GM18868 (cell line): ENCODE data around the gene STXBP5.

Source experiments
- ATAC-seq: cut with Tn5 transposase; IDR thresholded peaks from one replicate; pipeline ENCODE4 v1.9.1; 2021; ENCODE audit warnings: mild to moderate bottlenecking, moderate library complexity; ENCODE audit not compliant: unreplicated experiment

The STXBP5 gene

GRCh38 chr6:147207837-147208754 lies 3.9 kb downstream of the STXBP5 start:
- ATAC-seq, result no peak

- ATAC-seq, result no peak
Measured at GRCh38 chr6:147209762-147210449, 5.7 kb downstream of the STXBP5 start.

GRCh38 chr6:147211349-147211748 lies 7.1 kb downstream of the STXBP5 start:
- no peak for ATAC-seq

DNA sequence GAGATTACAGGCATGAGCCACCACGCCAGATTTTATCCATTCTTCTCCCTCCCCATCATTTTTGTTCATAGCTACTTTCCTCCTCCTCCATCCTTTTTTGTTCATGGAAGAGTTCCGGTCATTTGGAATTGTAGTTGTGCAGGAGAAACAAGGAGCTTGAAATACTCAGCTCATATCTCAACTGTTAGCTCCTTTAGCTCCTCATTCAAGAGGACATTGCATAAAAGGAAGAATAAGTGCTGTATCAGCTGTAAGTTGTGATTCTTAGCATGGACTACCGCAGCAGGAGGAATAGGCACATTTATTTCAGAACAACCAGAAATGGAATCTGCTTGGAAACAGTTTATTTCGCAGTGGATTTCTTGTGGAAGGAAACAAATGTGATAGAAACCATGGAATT lies 7.6 kb downstream of the STXBP5 start:
- no peak for ATAC-seq

DNA sequence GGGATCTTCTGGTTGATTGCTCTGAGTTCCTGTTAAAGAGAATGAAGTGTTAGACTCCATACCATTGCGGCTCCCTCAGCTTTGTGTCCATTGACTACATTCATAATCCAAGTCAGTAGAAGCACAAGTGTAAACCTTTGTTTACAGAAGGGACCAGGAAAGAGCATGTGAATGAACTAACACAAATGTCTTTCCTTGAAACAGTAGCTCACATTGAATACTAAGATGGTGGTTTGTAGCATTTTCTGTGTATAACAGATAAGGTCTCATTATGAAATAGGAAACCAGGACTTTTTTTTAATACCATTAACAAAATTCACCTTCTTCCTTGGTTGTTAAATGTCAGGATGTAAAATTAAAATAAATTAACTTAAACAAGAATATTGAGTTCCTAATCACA lies 8.4 kb downstream of the STXBP5 start:
- ATAC-seq, result no peak

- no peak for ATAC-seq
Measured at GRCh38 chr6:147213772-147214171, 9.6 kb downstream of the STXBP5 start.

DNA sequence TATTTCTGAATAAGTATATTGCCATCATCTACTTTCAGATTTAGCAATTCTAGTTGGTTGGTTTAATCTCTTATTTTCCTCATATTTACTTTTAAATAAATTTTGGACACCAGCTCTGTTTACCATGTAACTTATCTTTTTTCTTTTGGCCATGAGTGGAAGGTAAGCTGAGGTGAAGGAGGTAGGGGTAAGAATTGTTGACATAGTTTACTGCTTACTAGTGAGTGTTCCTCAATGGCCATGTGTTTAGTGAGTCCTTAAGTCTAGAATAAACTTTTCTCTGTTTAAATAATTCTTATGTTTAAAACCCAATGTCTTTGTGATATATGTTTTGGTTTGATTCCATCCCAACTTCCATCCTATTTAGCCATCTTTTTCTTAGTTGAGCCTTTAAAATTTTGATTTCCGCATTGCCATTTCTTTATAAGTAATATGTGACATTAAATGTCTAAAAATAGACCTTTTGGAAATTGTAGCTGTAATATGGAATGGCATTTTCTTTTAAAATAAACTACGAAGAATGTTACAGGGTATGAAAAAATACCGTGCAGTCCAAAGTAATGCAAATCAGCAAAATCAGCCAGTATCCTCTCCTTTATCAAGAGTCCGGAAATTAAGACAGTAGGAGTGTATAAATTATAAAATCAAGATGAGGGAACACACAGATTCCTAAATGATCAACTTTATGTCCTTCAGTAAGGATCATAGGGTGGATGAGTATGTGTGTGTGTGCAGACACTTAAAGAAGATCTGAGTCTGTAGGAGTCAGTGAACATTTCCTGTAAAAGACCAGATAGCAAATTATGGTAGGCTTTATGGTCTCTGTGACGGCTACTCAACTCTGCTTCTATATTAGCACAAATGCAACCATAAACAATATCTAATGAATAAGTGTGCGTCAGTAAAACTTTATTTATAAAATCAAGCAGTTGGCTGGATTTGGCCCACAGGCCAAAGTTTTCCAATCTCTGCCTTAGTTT lies 10.3 kb downstream of the STXBP5 start:
- ATAC-seq, result no peak

DNA sequence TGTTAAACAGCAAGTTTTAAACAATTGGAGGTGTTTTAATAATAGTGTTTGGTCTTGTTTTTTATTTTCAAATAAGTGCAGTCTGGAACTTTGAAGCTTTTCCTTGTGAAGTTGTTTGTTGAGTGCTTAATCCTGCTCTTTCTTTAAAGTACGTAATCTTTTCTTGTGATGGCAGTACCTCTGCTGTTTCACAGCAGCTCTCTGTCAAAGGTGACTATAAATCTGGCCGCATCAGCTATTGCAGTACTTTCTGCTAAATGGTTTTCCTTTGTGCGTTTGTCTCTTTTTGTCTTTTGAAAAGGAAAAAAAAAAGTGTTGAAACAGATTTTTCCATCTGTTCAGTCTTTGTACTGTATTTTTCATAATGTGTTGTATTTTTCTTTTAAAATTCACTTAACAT lies 12.7 kb downstream of the STXBP5 start:
- ATAC-seq, result no peak

DNA sequence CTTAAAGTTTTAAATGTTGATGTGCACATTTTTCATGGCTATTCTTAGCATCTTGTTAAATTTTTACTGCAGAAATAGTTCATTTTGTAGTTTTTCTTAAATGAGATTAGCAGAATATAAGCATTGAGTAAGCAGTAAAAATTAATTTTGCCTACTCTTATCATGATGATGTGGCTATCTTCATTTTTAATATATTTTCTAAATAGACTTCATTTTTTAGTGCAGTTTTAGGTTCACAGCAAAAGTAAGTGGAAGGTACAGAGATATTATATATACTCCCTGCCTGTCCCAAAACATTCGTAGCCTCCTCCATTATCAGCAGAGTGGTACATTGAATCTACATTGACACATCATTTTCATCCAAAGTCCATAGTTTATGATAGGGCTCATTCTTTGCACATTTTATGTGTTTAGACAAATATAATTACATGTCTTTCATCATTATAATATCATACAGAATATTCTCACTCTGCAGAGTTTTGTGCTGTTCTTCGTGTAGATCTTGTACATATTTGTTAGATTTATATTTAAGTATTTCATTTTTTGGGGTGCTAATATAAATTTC lies 13.7 kb downstream of the STXBP5 start:
- no peak for ATAC-seq

DNA sequence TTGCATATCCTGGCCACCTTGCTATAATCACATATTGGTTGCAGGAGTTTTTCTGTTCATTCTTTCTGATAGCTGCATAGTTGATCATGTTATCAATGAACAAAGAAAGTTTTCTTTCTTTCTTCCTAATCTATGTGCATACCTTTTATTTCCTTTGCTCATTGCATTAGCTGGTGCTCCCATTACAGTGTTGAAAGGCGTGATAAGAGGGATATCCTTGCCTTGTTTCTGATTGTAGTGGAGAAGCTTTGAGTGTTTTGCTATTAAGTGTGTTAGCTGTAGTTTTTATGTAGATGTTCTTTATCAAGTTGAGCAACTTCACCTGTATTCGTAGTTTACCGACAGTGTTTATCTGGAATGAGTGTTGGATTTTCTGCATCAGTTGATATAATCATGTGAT lies 14.6 kb downstream of the STXBP5 start:
- no peak for ATAC-seq

- no peak for ATAC-seq
Measured at GRCh38 chr6:147219463-147219862, 15.2 kb downstream of the STXBP5 start.

DNA sequence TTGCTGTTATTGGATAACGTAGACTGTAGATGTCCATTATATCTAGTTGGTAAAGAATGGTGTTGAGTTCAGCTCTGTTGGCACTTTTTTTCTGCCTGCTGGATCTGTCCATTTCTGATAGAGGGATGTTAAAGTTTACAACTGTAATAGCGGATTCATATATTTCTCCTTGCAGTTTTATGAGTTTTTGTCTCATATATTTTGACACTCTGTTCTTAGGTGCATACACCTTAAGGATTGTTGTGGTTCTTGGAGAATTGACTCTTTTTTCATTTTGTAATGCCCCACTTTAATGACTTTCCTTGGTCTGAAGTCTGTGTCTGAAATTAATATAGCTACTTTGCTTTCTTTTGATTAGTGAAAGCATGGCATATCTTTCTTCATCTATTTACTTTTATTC lies 16.1 kb downstream of the STXBP5 start:
- no peak for ATAC-seq

DNA sequence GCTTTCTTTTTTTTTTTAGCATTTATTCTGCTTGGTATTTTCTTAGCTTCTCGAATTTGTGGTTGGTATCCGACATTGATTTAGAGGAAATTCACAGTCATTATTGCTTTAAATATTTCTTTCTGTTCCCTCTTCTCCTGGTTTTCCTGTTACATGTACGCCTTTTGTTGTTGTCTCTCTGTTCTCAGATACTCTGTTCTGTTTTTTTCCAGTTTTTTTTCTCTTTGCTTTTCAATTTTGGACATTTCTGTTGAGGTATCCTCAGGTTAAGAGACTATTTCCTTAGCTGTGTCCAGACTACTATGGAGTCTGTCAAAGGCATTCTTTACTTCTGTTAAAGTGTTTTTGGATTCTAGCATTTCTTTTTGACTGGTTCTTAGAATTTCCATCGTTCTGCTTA lies 17.5 kb downstream of the STXBP5 start:
- no peak for ATAC-seq

DNA sequence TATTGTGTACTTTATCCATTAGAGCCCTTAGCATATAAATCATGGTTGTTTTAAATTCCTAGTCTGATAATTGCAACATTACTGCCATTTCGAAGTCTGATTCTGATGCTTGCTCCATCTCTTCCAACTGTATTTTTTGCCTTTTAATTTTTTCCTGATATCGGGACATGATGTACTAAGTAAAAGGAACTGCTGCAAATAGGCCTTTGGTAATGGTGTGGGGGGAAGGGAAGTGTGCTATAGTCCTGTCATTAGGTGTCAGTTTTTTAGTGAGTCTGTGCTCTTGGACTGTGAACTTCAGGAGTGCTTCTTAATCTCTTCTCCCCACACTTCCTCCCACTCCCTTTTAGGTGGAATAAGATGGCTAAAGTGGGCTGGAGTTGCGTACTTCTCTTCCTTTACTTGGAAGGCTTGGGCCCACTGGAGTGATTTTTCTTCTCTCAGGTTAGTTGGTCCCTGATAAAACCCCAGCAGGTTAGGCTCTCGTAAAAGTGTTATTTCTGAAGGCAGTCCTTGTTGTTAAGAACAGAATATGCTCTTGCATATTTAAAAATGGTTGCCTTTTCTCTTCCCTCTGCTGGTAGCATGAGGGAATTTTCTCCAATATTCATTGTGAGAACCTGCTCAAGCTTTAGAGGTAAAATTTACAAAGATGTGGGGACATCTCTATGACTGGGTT lies 18.1 kb downstream of the STXBP5 start:
- peak; percentile 83 for ATAC-seq

- no peak for ATAC-seq
Measured at GRCh38 chr6:147223736-147224135, 19.5 kb downstream of the STXBP5 start.

GRCh38 chr6:147226163-147226724 lies 22.0 kb downstream of the STXBP5 start:
- ATAC-seq, result no peak

DNA sequence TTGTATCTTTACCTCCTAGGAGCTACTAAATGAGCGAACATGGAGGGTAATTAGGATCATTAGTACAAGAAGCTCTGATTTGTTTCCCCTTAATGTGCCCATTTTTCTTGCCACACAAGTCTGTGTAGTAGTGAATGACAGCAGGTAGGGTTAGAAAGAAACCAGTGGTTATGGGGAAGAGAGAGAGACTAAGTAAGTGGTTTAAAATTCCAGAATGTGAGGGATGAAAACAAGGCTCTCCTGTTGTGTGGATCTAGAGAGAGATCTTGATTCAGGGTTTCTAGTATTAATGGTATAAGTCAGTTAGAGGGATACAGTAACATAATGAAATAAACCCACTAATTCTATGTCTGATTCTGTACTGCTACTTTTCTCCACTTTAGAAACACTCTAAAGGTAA lies 22.7 kb downstream of the STXBP5 start:
- no peak for ATAC-seq

DNA sequence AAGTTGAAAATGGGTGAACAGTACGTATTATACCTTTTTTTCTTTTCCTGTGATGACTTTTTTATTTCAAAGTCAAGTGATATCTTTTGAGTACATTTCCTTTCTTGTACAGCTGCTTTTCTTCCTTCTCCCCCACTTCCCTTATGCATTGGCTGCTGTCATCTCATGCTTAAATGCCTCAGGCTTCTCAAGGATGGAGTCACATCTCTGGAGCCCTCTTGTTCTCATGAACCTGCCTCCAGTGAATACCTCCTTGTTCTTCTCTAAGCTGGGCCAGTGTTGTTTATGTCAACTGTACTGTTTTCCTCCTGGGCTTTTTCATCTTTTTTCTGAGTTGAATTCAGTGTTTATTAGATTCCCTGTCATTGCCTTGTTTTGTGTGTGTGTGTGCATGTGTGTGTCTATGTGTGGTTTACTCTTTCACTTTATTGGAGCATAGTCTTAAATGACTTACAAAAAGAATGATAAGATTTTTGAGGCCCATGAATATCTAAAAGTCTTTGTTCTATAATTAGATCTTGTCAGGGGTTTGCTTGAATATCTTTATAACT lies 23.6 kb downstream of the STXBP5 start:
- ATAC-seq, result no peak

DNA sequence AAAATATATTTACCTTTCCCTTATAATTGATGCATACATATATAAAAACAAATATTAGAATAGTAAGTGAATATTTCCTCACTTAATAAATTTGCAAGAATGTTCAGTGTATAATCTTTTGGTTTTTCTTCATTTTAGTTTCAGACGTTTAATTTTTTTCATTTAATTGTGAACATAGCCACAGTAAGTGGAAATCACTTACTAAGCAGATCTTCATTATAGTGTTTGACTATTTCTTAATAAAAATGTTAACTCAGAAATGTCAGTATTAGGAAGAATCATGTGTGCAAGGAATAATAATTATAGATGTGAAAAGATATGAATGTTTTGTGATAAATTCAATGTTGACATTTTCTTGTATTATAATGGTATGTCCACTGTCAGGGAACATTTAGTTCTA lies 27.4 kb downstream of the STXBP5 start:
- no peak for ATAC-seq

GRCh38 chr6:147234685-147235084 lies 30.5 kb downstream of the STXBP5 start:
- ATAC-seq, result no peak
